ENCODE data around the gene TBC1D1.

Gene TBC1D1

DNA sequence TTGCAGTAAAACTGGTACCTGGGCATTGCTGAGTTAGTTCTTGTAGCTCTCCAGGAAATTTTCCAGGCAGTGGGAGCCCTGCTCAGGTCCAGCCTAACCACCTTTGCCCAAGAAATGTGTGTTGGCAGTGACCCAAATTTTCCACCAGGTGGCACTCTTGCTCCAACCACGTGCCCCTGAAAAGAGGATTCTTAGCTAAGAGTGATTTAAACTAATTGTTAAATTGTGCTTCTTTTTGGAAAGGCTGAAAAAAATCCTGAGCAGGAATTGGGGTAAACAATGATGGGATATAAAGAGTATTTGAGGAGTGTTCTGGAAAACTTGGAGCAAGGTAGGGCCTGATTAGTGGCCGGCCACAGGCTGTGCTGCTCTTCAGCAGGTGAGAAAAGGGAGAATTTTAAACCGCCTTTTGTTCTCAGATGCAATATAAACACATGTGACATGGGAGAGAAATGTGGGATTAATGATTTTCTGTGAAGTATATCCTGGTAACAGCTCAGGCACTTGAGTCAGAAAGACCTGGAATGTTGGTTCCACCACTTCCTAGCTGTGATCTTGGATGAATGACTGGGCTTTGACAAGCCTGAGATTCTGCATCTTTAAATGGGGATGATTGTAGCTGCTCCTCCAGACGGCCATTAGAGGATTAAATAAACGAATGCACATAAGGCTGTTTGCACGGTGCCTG lies 288.9 kb downstream of the TBC1D1 start:
- peak; percentile 81 for DNase-seq

DNA sequence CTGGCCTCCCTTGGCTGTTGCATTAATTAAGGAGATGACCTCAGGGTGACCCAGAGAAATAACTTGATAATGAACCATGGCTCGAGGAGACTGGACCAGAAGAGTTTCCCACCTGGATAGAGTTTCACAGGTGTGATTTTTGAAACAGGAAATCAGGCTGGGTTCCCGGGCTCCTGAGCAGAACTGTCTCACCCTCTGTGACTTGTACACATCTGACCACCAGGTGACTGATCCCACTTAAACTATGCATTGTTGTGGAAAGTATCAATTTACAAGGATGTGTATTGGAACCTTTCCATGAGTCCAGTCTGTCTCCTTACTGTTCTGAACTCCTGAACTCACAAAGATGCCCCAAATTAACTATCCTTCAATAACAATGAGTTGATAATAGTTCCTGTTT lies 289.6 kb downstream of the TBC1D1 start:
- no peak for DNase-seq

DNA sequence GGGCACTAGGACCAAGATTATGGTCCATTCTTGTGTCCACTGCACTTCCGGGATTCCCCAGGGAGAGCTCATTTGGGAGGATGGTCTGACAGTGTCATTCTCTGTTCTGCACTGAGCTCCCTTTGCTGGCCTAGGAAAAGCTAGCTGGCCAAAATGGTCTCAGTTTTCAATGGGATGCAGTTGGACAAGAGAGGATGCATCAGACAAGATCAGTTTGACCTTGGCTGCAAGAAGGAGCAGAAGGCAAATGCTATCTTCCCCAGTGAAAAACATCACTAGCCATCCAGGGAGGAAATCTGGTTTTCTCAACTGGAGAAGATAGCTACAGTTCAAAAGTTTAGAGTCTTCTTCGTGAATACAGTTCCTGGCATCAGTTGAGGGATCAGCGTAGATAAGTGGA lies 290.4 kb downstream of the TBC1D1 start:
- DNase-seq, result no peak

DNA sequence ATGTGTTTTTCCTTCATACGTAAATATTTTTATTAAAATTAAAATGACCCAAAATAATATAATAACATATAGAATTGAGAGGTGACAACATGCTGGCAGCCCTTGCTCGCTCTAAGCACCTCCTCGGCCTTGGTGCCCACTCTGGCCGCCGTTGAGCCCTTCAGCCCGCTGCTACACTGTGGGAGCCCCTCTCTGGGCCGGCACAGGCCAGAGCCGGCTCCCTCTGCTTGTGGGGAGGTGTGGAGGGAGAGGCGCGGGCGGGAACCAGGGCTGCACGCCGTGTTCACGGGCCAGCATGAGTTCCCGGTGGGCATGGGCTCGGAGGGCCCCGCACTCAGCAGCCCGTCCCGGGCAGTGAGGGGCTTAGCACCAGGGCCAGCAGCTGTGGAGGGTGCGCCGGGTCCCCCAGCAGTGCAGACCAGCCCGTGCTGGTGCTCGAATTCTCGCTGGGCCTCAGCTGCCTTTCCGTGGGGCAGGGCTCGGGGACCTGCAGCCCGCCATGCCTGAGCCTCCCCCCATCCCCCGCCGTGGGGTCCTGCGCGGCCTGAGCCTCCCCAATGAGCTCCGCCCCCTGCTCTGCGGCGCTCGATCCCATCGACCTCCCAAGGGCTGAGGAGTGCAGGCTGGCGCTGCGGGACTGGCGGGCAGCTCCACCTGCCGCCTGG lies 291.6 kb downstream of the TBC1D1 start:
- DNase-seq, result no peak

DNA sequence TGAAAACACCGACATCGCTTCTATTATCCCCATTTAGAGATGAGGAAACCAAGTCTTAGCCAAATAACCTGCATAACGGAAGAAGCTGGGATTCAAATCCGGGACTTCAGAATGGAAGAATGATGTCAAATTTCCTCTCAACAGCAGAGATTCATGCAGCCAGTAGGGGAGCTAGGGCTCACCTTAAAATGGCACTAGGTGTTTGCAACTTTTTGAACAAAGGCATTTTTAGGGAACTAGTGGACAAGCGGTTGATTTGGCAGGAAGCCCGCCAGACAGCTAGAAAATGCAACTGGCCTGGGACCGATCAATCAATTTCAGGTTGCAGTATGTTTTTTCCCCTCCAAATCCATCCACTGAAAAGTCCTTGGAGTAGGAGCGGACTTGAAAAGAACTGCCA lies 293.5 kb downstream of the TBC1D1 start:
- no peak for DNase-seq

DNA sequence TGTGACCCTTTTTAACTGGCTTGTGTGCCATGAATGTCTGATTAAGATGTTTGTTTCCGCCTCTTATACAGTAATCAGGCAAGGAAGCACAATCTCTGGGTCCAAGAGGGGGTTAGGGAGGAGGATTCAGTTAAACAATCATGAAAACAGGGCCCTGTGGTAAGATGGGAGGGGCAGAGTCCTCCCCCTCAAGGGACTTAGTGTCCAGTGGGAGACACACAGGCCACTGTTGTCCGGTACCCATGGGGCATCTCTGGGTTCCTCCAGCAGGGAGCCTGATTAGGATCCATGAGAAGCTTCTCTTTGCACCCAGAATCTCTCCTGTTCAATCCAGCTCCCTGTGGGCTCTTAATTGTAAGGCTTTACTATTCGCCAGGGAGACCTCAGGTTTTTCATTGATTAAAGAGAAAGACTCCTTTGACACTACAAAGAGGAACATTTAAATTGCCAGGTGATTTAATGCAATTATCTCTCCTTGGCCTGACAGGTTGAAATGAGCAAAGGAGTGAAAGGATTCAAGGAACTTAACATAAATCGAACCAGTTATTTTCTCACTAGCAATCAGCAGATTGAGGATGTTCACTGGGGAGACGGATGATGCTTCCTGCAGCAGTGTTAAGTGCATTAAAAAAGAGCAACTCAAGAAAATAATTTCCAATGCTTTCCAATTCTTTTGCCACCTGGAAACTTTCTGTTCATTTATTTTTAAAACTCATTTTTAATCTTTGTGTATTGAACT lies 294.7 kb downstream of the TBC1D1 start:
- DNase-seq, result no peak

DNA sequence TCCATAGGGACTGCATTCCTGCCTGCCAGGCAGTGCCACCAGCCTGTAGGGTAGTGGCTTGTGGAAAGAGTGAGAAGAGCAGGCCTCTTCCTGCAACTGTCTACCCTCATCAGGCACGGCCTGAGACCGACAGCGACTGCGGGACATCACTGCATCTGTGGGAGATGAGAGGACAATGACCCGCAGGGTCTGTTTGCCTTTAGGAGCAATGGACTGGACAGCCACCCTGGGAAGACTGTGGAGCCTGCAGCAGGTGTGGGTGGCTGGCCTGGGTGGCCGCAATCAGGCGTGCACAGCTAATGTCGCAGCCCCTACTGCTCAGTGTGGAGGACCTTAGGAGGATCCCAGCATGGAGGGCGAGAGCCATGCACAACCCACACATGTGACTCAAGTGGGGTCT lies 297.3 kb downstream of the TBC1D1 start:
- no peak for DNase-seq

DNA sequence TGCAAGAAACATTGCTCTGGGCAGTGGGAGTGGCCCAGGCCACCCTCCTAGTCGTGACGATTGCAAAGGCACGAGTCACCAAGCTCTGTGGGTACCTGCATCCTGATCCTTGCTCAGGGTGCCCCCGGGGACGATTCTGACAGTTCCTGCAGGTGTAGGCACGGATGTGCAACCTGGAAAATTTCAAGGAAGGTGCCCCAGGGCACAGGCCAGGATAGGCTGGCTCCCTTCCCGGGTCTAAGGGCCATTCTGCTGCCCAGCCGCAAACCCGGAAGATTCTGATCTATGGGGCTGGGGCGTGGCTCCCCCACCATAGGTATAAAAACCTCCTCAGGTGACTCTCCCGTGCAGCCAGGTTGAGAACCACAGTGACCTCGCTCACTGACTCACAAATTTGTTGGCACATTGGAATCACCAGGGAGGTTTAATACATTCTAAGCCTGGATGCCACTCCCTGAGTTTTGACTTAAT lies 297.8 kb downstream of the TBC1D1 start:
- no peak for DNase-seq

All from hematopoietic multipotent progenitor cell treated with erythropoietin and hydrocortisone succinate and interleukin-3 and kit ligand, for 8 days (in vitro differentiated cells).